HG03103 (cell line): ENCODE results near the gene KPTN.

Experiments
- ATAC-seq: cut with Tn5 transposase; IDR thresholded peaks from one replicate; pipeline ENCODE4 v1.9.1; 2021; ENCODE audit warnings: low read depth; ENCODE audit not compliant: unreplicated experiment

KPTN gene

GRCh38 chr19:47471381-47471732 lies 12.7 kb downstream of the KPTN start:
- no peak for ATAC-seq

DNA sequence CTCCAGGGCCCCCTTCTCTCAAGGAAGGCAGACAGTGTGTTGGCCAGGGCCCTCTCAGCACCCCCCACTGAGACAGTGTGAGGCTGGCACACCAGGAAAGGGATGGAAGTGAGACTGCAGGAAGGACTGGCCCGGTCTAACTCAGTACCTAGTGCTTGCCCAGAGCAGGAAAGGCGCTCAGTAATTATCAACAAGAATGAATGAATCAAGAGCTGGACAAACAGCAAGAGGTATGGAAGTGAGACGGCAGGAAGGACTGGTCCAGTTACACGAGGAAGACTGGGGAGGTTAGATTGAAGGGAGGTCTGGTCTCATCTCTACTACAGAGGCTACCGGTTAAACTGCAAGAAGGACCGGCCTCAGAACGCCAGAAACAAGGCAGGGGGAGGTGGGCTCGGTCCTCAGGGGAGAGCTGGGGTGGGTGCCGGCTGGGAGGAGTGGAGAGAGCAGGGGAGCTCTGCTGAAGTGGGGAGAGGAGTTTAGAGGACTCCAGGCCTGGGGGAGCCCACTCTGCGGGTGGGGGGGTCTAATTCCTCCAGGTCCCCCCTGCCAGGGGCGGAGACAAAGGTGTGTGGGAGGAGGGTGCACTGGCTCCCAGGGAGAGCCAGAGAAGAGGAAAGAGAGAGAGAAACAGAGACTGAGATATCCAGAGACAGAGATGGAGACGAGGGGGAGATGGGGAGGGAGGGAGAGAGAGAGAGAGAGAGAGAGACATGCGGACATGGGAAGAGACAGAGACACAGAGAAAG lies 13.4 kb downstream of the KPTN start:
- no peak for ATAC-seq

DNA sequence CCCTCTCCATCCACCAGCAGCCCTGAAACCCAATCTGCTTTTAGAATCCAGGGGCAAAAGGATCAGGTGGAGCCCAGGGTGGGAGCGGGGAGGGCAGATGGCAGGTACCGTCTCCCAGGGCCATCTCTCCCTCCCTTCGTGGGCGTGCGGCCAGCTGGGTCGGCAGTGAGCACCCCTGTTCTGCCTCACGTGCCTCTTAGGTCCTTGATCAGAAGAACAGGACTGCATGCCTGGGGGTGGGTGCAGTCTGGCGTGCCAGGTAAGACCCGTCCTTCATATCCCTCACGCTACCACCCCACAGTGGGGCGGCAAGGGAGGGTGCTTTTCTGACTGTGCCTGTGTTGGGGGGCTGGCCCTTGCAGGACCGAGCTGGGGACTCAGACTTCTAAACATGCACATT lies 14.3 kb downstream of the KPTN start:
- ATAC-seq = no peak

- no peak for ATAC-seq
Observed at GRCh38 chr19:47469363-47469700, 14.7 kb downstream of the KPTN start.

- no peak for ATAC-seq
Observed at GRCh38 chr19:47467914-47468313, 16.1 kb downstream of the KPTN start.

DNA sequence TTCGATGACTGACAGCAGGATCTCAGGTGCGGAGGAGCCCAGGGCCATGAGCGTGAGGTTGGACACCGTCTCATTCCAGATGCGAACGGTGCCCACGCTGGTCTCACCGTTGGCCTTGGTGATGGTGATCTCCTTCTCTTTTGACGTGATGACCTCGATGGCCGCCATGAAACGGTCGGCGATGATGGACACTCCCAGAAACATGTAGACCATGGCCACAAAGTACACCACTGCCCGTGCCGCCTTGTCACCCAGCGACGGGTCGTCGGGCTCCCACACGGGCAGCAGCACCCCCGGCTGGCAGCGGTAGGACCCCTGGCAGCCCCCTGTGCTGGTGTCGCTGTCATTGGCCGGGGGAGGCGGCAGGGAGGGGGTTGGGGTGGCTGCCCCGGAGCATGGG lies 18.1 kb downstream of the KPTN start:
- ATAC-seq = no peak

- ATAC-seq = no peak
Observed at GRCh38 chr19:47464675-47465419, 19.2 kb downstream of the KPTN start.

- ATAC-seq = no peak
Observed at GRCh38 chr19:47461876-47462275, 22.1 kb downstream of the KPTN start.

GRCh38 chr19:47459477-47459876 lies 24.5 kb downstream of the KPTN start:
- no peak for ATAC-seq

GRCh38 chr19:47458672-47459071 lies 25.3 kb downstream of the KPTN start:
- no peak for ATAC-seq

GRCh38 chr19:47456721-47457474 lies 27.1 kb downstream of the KPTN start:
- ATAC-seq = no peak

DNA sequence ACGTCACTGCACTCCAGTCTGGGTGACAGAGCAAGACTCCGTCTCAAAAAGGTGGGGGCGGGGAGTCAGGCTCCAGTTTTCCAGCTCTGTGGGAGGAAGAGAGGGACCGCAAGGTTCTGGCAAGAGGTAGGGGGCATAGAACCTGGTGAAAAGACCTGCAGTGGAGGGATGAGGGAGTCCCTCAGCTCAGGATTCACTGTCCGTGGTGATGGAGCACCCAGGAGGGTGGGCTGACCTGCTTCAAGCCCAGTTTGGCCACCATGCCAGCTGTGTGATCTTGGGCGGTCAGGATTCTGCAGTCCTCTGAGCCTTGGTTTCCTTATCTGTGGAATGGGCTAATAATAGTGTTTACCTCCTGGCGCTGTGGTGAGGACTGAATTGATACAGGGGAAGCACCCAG lies 33.5 kb downstream of the KPTN start:
- ATAC-seq = no peak

GRCh38 chr19:47448360-47448727 lies 35.7 kb downstream of the KPTN start:
- ATAC-seq = no peak

GRCh38 chr19:47447470-47448359 lies 36.3 kb downstream of the KPTN start:
- ATAC-seq = no peak

DNA sequence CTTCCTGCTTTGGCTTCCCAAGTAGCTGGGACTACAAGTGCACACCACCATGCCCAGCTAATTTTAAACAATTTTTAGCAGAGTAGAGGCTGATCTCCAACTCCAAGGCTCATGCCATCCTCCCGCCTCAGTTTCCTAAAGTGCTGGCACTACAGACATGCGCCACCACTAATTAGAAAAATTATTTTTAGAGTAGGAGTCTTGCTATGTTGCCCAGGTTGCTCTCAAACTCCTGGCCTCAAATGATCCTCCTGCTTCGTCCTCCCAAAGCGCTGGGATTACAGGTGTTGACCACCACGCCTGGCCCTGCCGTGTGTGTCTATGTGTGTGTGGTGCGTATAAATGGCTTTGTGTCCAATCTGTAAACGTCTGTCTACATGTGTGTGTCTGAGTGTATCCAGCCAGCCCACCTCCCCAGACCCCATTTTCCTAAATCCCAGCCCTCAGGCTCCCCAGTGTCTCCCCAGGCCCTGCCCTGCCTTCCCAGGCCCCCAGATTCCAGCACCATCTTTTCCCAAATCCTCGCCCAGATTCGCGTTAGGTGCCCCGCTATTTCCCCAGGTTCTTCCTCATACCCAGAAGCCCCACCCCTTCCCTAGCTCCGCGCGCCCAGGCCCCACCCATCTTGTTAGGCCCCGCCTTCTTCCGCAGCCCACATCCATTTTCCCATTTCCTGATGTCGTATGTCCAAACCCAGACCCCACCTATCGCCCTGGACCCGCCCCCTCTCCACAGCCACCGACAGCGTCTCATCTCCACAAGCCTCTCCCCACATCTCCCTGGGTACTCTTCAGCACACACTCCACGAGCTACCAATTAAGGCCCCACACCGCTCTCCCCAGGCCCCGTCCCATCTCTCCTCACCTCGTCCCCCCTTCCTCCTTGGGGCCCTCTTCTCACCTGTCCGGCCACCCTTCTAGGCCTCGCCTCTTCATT lies 37.2 kb downstream of the KPTN start:
- ATAC-seq = no peak

DNA sequence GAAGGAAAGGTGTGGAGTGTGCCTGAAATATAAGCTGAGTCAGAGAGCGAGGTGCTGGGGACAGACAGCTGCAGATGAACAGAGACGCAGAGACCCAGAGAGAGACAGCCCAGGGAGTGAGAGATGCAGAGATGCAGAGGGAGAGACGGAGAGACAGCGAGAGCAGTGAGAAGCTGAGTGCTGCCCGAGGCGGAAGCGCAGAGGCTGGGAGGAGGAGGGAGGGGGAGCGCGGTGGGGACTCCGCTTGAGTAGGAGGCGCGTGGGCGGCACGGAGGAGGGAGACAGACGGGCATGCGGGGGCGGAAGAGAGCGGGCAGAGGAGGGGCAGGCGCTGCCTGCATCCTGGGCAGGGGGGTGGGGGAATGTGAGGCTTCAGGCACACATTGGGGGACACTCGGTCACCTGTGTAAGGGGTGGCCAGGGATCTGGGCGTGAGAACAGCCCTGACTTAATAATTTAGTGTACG lies 38.0 kb downstream of the KPTN start:
- ATAC-seq = no peak

GRCh38 chr19:47445527-47445926 lies 38.5 kb downstream of the KPTN start:
- no peak for ATAC-seq

DNA sequence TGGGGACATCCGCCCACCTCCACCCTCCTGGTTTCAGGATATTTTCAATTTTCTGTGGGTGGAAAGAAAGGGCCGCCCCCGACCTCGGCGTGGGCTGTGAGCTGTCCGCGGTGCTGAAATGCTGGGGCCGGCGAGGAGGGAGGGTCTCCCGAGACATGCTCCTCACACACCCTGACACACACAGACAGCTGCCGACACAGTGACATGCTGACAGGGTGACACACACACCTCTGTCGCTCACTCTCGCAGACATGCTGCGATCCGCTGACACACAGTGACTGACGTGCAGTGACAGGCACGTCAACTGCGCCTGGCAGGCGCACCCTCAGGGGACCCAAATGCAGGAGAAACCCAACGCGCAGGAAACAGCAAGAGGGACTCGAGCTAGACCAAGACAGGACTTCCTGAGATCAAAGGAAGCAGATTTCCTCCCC lies 39.6 kb downstream of the KPTN start:
- no peak for ATAC-seq

DNA sequence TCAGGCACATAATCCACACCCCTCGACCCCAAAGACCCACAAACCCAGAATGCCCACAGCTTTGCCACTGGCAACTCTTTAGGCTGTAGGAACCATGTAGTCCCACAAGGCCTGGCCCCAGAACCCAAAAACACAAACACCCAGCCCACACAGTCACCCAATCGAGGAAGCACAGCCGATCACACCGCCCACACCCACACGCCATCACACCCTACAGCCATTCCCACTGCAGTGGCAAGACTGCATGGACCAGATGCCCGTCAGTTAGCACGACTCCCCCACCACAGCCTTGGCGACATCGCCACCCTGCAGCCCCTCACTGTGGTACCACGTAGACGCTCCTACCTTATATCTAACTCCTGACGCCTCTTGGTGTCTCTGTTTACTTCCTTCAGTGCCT lies 40.7 kb downstream of the KPTN start:
- no peak for ATAC-seq
